ENCODE results near the gene ELL. TPM values are rescaled to one million over a fixed set of nuclear protein-coding genes. Genes with fewer than 3 reads are reported as not detected.
A peak's percentile ranks its signal among the peaks of the same experiment; 100 is the strongest.

The ELL gene
- total RNA-seq, 2 donors from 2014 or later: 19.5 to 20.7 TPM

- intact Hi-C loops (cut with DNase I): no loop called here
- no peak for DNase-seq (ENCODE audit: low spot score)
Observed at GRCh38 chr19:18460900-18461299, 61.0 kb downstream of the ELL start.

- intact Hi-C loops (cut with DNase I): no loop called here
Observed at GRCh38 chr19:18457483-18458331, 64.2 kb downstream of the ELL start.

GRCh38 chr19:18456974-18457373 is 64.9 kb downstream of the ELL start:
- intact Hi-C loops (cut with DNase I): no loop called here
- no peak for DNase-seq (ENCODE audit: low spot score)

More at GRCh38 chr19:18457483-18458331, 64.2 kb downstream of the ELL start:
- DNase-seq (ENCODE audit: low spot score): no peak

GRCh38 chr19:18456279-18456678 is 65.6 kb downstream of the ELL start:
- DNase-seq (ENCODE audit: low spot score): no peak
- intact Hi-C loops (cut with DNase I): no loop called here

- no peak for DNase-seq (ENCODE audit: low spot score)
- intact Hi-C loops (cut with DNase I): loop anchor here in 1 of 2 donors (5.0 kb wide), 1 partner anchor 394 kb away; no protein-coding TSS in a partner anchor
Observed at GRCh38 chr19:18453269-18454024, 68.4 kb downstream of the ELL start.

- intact Hi-C loops (cut with DNase I): loop anchor here in 1 of 2 donors (5.0 kb wide), 1 partner anchor 395 kb away; no protein-coding TSS in a partner anchor
- no peak for DNase-seq (ENCODE audit: low spot score)
Observed at GRCh38 chr19:18452386-18452785, 69.5 kb downstream of the ELL start.

GRCh38 chr19:18450931-18451836 is 70.7 kb downstream of the ELL start:
- intact Hi-C loops (cut with DNase I): loop anchor here in 1 of 2 donors (5.0 kb wide), 1 partner anchor 396 kb away; no protein-coding TSS in a partner anchor
- DNase-seq (ENCODE audit: low spot score): peak; percentile 95

GRCh38 chr19:18450021-18450930 is 71.6 kb downstream of the ELL start:
- DNase-seq (ENCODE audit: low spot score): no peak
- intact Hi-C loops (cut with DNase I): loop anchor here in 1 of 2 donors (5.0 kb wide), 1 partner anchor 397 kb away; no protein-coding TSS in a partner anchor

- DNase-seq (ENCODE audit: low spot score): no peak
- intact Hi-C loops (cut with DNase I): loop anchor here in 1 of 2 donors (10.0 kb wide), 1 partner anchor 135 kb away; the partner anchor contains the start of gene REX1BD
Observed at GRCh38 chr19:18449552-18449951, 72.3 kb downstream of the ELL start.

GRCh38 chr19:18446811-18447359 is 75.0 kb downstream of the ELL start:
- intact Hi-C loops (cut with DNase I): loop anchor here in 1 of 2 donors (10.0 kb wide), 1 partner anchor 138 kb away; the partner anchor contains the start of gene REX1BD
- no peak for DNase-seq (ENCODE audit: low spot score)

- DNase-seq (ENCODE audit: low spot score): no peak
- intact Hi-C loops (cut with DNase I): loop anchor here in 1 of 2 donors (10.0 kb wide), 1 partner anchor 139 kb away; the partner anchor contains the start of gene REX1BD
Observed at GRCh38 chr19:18446145-18446810, 75.6 kb downstream of the ELL start.

- intact Hi-C loops (cut with DNase I): loop anchor here in 1 of 2 donors (10.0 kb wide), 1 partner anchor 139 kb away; the partner anchor contains the start of gene REX1BD
- DNase-seq (ENCODE audit: low spot score): no peak
Observed at GRCh38 chr19:18445262-18445948, 76.5 kb downstream of the ELL start.

- no peak for DNase-seq (ENCODE audit: low spot score)
- intact Hi-C loops (cut with DNase I): loop anchor here in 1 of 2 donors (10.0 kb wide), 1 partner anchor 140 kb away; the partner anchor contains the start of gene REX1BD
Observed at GRCh38 chr19:18444513-18444912, 77.4 kb downstream of the ELL start.

- DNase-seq (ENCODE audit: low spot score): no peak
- intact Hi-C loops (cut with DNase I): loop anchor here in 1 of 2 donors (10.0 kb wide), 1 partner anchor 141 kb away; the partner anchor contains the start of gene REX1BD
Observed at GRCh38 chr19:18443831-18444230, 78.0 kb downstream of the ELL start.

- intact Hi-C loops (cut with DNase I): loop anchor here in 1 of 2 donors (10.0 kb wide), 1 partner anchor 141 kb away; the partner anchor contains the start of gene REX1BD
- no peak for DNase-seq (ENCODE audit: low spot score)
Observed at GRCh38 chr19:18443406-18443805, 78.5 kb downstream of the ELL start.

GRCh38 chr19:18442941-18443340 is 78.9 kb downstream of the ELL start:
- no peak for DNase-seq (ENCODE audit: low spot score)
- intact Hi-C loops (cut with DNase I): loop anchor here in 1 of 2 donors (10.0 kb wide), 1 partner anchor 142 kb away; the partner anchor contains the start of gene REX1BD

Measured in posterior vena cava (tissue), 2 donors.